Measurements from ENCODE around the gene SPATA25.

- TF ChIP-seq POLR2AphosphoS5 (IDR thresholded peaks at IDR 0.05; ENCODE audit: insufficient read depth, low read depth, low read length) (no peak), EZH2 (IDR thresholded peaks at IDR 0.05; ENCODE audit: borderline replicate concordance, low read depth, low read length, severe bottlenecking) (no peak), CTCF (IDR thresholded peaks at IDR 0.05; ENCODE audit: extremely low read depth in 1 of 2, insufficient read depth in 1 of 2, low read depth in 1 of 2, low read length in 2 of 2) (no peak), POLR2A (IDR thresholded peaks at IDR 0.05; ENCODE audit: low read depth, low read length) (no peak), JUN (IDR thresholded peaks at IDR 0.05; ENCODE audit: borderline replicate concordance, insufficient read depth, insufficient read length, low read depth) (no peak), MYC (IDR thresholded peaks at IDR 0.05; ENCODE audit: low read depth, low read length) (no peak), FOS (IDR thresholded peaks at IDR 0.05; ENCODE audit: borderline replicate concordance, insufficient read depth, low read length) (no peak), MAX (IDR thresholded peaks at IDR 0.05; ENCODE audit: insufficient read depth, insufficient read length) (no peak), GATA2 (IDR thresholded peaks at IDR 0.05; ENCODE audit: insufficient read depth, insufficient read length, low read depth, low read length) (no peak)
Observed at GRCh38 chr20:45924391-45925261, 37.2 kb upstream of the SPATA25 start.
